Caco-2 (cell line): Measurements from ENCODE around the gene POLR3H. TPM values are rescaled to one million over a fixed set of nuclear protein-coding genes. Genes with fewer than 3 reads are reported as not detected.

Experiments used
- BruUV-seq: library from RNA; stranded (reverse); fragments of 400-500 nt; replicated peaks from 2 replicates; lab custom pipeline; 2021; lab: Mats Ljungman, UMichigan
- CTCF ChIA-PET: fragments of 300-600 bp; sonication (Branson Sonifier 250); formaldehyde crosslinking; loops from one replicate; lab custom pipeline; 2022; ENCODE audit warnings: antibody characterized with exemption; lab: Charles Lee
- POLR2A ChIA-PET: fragments of 300-600 bp; sonication (Branson Sonifier 250); formaldehyde crosslinking; loops from one replicate; lab custom pipeline; 2022; ENCODE audit warnings: antibody characterized with exemption; lab: Charles Lee
- DNase-seq, 2 experiments: peaks; one replicate each; pipeline versions ENCODE4 v3.0.0 to v3.0.0-alpha.2; 2020 to 2022
- H3K27me3 ChIP-seq: replicated peaks from 2 replicates; pipeline ENCODE4 v1.6.0; 2011; ENCODE audit warnings: low read length; ENCODE audit not compliant: control insufficient read depth, insufficient read depth
- H3K36me3 ChIP-seq: 2 replicates; pipeline ENCODE4 v1.5.1; 2011; ENCODE audit warnings: low read length; ENCODE audit not compliant: control insufficient read depth, insufficient read depth
- H3K4me1 ChIP-seq: fragments of 250-450 bp; sonication (Bioruptor Pico); 2 replicates; pipeline ENCODE4 v1.5.1; 2020; ENCODE audit warnings: mild to moderate bottlenecking
- H3K4me3 ChIP-seq: 2 replicates; pipeline ENCODE4 v1.5.1; 2011; ENCODE audit warnings: low read depth, mild to moderate bottlenecking, control low read depth, low read length
- H3K9me3 ChIP-seq: fragments of 250-450 bp; sonication (Bioruptor Pico); 2 replicates; pipeline ENCODE4 v1.5.1; 2020; ENCODE audit warnings: mild to moderate bottlenecking, moderate library complexity
- H3K27ac Mint-ChIP-seq: one replicate; pipeline ENCODE4 v1.8.0; 2022; ENCODE audit warnings: mixed read lengths; ENCODE audit not compliant: unreplicated experiment
- H3K27me3 Mint-ChIP-seq: one replicate; pipeline ENCODE4 v1.8.0; 2022; ENCODE audit warnings: mixed read lengths; ENCODE audit not compliant: insufficient read depth, unreplicated experiment
- H3K36me3 Mint-ChIP-seq: one replicate; pipeline ENCODE4 v1.8.0; 2022; ENCODE audit warnings: mild to moderate bottlenecking, mixed read lengths; ENCODE audit not compliant: insufficient read depth, unreplicated experiment
- H3K4me1 Mint-ChIP-seq: one replicate; pipeline ENCODE4 v1.8.0; 2022; ENCODE audit warnings: low read depth, mixed read lengths; ENCODE audit not compliant: unreplicated experiment
- H3K4me3 Mint-ChIP-seq: one replicate; pipeline ENCODE4 v1.8.0; 2022; ENCODE audit warnings: mild to moderate bottlenecking, moderate library complexity, mixed read lengths; ENCODE audit not compliant: unreplicated experiment
- H3K9me3 Mint-ChIP-seq: one replicate; pipeline ENCODE4 v1.8.0; 2022; ENCODE audit warnings: mixed read lengths; ENCODE audit not compliant: unreplicated experiment
- CTCF ChIP-seq, 2 experiments: fragments of 200-600 bp in 1 of 2; IDR thresholded peaks; 1 replicate in 1 of 2; 2 replicates in 1 of 2; pipeline versions ENCODE4 v1.5.1 to v1.8.0; 2011 to 2022; ENCODE audit warnings: antibody characterized with exemption in 1 of 2, control low read depth in 1 of 2, inconsistent platforms in 1 of 2, low read depth in 1 of 2, low read length in 1 of 2, mild to moderate bottlenecking in 1 of 2, moderate library complexity in 1 of 2; ENCODE audit not compliant: insufficient read depth in 1 of 2, severe bottlenecking in 1 of 2, unreplicated experiment in 1 of 2
- intact Hi-C: fragments of 100-400 bp; cut with micrococcal nuclease; formaldehyde crosslinking; loops from one replicate; pipeline ENCODE4 v1.10.0; 2022; ENCODE audit not compliant: unreplicated experiment
- total RNA-seq: library from RNA; stranded (reverse); gene quantifications from 2 replicates; pipeline ENCODE4 v1.2.3, GENCODE V29; 2022

Gene POLR3H
- total RNA-seq, 1 experiment from 2014 or later, result 42.2 TPM

GRCh38 chr22:41544671-41545476 is 604 bp upstream of the POLR3H start:
- peak overlapping the region; percentile 79 for H3K27ac Mint-ChIP-seq
- H3K4me3 Mint-ChIP-seq, result peak overlapping the region; percentile 97
- Histone ChIP-seq H3K27me3 (no peaks in the 10 kb centered on the region), H3K36me3 (no peaks in the 10 kb centered on the region; the same call in 1 of the 2 replicates), H3K4me1 (peaks cover 23% of the 10 kb centered on the region), H3K4me3 (peak overlapping the region; percentile 33), H3K9me3 (no peaks in the 10 kb centered on the region)
- no TSS peak for BruUV-seq
- peaks cover 32% of the 10 kb centered on the region for H3K4me1 Mint-ChIP-seq
- no peak for TF ChIP-seq CTCF (IDR thresholded peaks at IDR 0.05; ENCODE audit: insufficient read depth in 1 of 2, low read depth in 1 of 2, low read length in 1 of 2, severe bottlenecking in 1 of 2, unreplicated experiment in 1 of 2)
- no peaks in the 10 kb centered on the region for H3K9me3 Mint-ChIP-seq
- intact Hi-C loops, result loop anchor here (2.0 kb wide), 1 partner anchor 46 kb away; no protein-coding TSS in a partner anchor
- ChIA-PET POLR2A (no interaction called here), CTCF (no interaction called here)
- peaks cover 13% of the 10 kb centered on the region for H3K36me3 Mint-ChIP-seq
- no peak for DNase-seq
- no peaks in the 10 kb centered on the region for H3K27me3 Mint-ChIP-seq

DNA sequence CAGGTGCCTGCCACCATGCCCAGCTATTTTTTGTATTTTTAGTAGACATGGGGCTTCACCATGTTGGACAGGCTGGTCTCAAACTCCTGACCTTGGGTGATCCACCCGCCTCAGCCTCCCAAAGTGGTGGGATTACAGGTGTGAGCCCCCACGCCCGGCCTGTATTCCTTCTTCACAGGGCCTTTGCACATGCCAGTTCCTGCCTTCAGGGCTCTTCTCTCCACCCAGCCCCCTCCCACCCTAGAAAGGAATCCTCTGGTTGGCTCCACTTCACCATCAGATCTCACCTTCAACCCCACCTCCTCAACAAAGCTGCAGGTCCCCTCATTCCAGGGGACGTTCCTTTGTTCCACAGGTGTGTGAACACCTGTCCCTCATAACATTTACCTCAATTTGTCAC is 2.0 kb downstream of the POLR3H start:
- intact Hi-C loops, result no loop called here
- no peak for DNase-seq
- Mint-ChIP-seq H3K9me3 (no peaks in the 10 kb centered on the region), H3K4me3 (peak overlapping the region; percentile 97), H3K4me1 (peaks cover 24% of the 10 kb centered on the region), H3K27ac (no peak overlapping the region), H3K27me3 (no peaks in the 10 kb centered on the region), H3K36me3 (peaks cover 25% of the 10 kb centered on the region)
- H3K4me3 ChIP-seq, result no peak overlapping the region
- BruUV-seq, result no TSS peak
- H3K9me3 ChIP-seq, result no peaks in the 10 kb centered on the region
- ChIA-PET CTCF (interaction anchor here (0.6 kb wide), 1 partner anchor 54 kb away, joined by 3 read pairs; no protein-coding TSS in a partner anchor), POLR2A (interaction anchor here (0.6 kb wide), 1 partner anchor 94 kb away, joined by 4 read pairs; no protein-coding TSS in a partner anchor)
- H3K4me1 ChIP-seq, result peaks cover 15% of the 10 kb centered on the region
- H3K36me3 ChIP-seq, result no peaks in the 10 kb centered on the region; the same call in 1 of the 2 replicates
- no peak for TF ChIP-seq CTCF (IDR thresholded peaks at IDR 0.05; ENCODE audit: insufficient read depth in 1 of 2, low read depth in 1 of 2, low read length in 1 of 2, severe bottlenecking in 1 of 2, unreplicated experiment in 1 of 2)
- no peaks in the 10 kb centered on the region for H3K27me3 ChIP-seq

DNA sequence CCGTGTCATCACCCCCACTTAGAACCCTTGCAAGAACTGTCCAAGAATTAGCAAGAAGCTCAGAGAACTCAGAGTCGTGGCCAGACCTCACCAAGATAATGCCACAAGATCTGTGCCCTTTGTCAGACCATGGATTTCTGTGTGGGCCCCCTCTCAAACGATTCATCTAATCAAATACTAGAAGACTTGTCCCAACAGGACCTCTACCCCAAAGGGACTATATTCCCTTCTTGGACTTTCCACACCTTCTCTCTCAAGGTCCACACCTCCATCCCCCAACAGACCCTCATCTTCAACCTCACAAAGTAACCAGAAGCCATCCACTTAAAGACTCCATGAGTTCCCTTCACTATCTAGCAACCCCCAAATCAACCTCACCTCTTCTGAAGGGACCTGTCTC is 2.8 kb downstream of the POLR3H start:
- ChIA-PET POLR2A (no interaction called here), CTCF (interaction anchor here (0.5 kb wide), 1 partner anchor 66 kb away, joined by 6 read pairs; no protein-coding TSS in a partner anchor)
- Histone ChIP-seq H3K36me3 (no peaks in the 10 kb centered on the region; the same call in 1 of the 2 replicates), H3K9me3 (no peaks in the 10 kb centered on the region), H3K4me1 (peaks cover 15% of the 10 kb centered on the region), H3K4me3 (no peak overlapping the region), H3K27me3 (no peaks in the 10 kb centered on the region)
- Mint-ChIP-seq H3K4me3 (peak overlapping the region; percentile 16), H3K9me3 (no peaks in the 10 kb centered on the region), H3K4me1 (peaks cover 24% of the 10 kb centered on the region), H3K27me3 (no peaks in the 10 kb centered on the region), H3K27ac (no peak overlapping the region), H3K36me3 (peaks cover 30% of the 10 kb centered on the region)
- TF ChIP-seq CTCF (IDR thresholded peaks at IDR 0.05; ENCODE audit: insufficient read depth in 1 of 2, low read depth in 1 of 2, low read length in 1 of 2, severe bottlenecking in 1 of 2, unreplicated experiment in 1 of 2), result no peak
- DNase-seq, result no peak
- BruUV-seq, result no TSS peak
- intact Hi-C loops, result no loop called here
